RWPE2 (cell line): ENCODE results near the gene CFAP46.
A peak's percentile ranks its signal among the peaks of the same experiment; 100 is the strongest.

ENCODE experiments used
- ATAC-seq: fragments of 200-7000 bp; cut with Tn5 transposase; 3 replicates; pipeline ENCODE4 v1.9.1; 2021; ENCODE audit warnings: low read depth
- DNase-seq: peaks from one replicate; pipeline ENCODE4 v3.0.0-alpha.2; 2020; ENCODE audit warnings: low spot score
- H3K27ac ChIP-seq: fragments of 450-650 bp; 2 replicates; pipeline ENCODE4 v1.5.1; 2017; ENCODE audit warnings: mild to moderate bottlenecking; ENCODE audit not compliant: poor library complexity, severe bottlenecking
- H3K27me3 ChIP-seq: fragments of 250-450 bp; sonication (Bioruptor Pico); 2 replicates; pipeline ENCODE4 v1.5.1; 2021; ENCODE audit warnings: mild to moderate bottlenecking, moderate library complexity; ENCODE audit not compliant: insufficient read depth, poor library complexity, severe bottlenecking
- H3K36me3 ChIP-seq: fragments of 250-450 bp; sonication (Bioruptor Pico); 2 replicates; pipeline ENCODE4 v1.5.1; 2020; ENCODE audit warnings: low read depth, mild to moderate bottlenecking, moderate library complexity
- H3K4me1 ChIP-seq: fragments of 250-450 bp; sonication (Bioruptor Pico); 2 replicates; pipeline ENCODE4 v1.5.1; 2021; ENCODE audit warnings: mild to moderate bottlenecking, moderate library complexity; ENCODE audit not compliant: insufficient read depth, poor library complexity, severe bottlenecking
- H3K4me3 ChIP-seq: fragments of 250-450 bp; sonication (Bioruptor Pico); 2 replicates; pipeline ENCODE4 v1.5.1; 2021; ENCODE audit warnings: mild to moderate bottlenecking, moderate library complexity; ENCODE audit not compliant: severe bottlenecking
- H3K9me3 ChIP-seq: fragments of 250-450 bp; sonication (Bioruptor Pico); 2 replicates; pipeline ENCODE4 v1.5.1; 2021; ENCODE audit warnings: mild to moderate bottlenecking, moderate library complexity; ENCODE audit not compliant: severe bottlenecking
- TF ChIP-seq, protein P1 (sequence below): fragments of 450-650 bp; IDR thresholded peaks from one replicate; pipeline ENCODE4 v1.5.1; 2017; ENCODE audit warnings: mild to moderate bottlenecking, moderate library complexity; ENCODE audit not compliant: poor library complexity, severe bottlenecking

CFAP46 gene

DNA sequence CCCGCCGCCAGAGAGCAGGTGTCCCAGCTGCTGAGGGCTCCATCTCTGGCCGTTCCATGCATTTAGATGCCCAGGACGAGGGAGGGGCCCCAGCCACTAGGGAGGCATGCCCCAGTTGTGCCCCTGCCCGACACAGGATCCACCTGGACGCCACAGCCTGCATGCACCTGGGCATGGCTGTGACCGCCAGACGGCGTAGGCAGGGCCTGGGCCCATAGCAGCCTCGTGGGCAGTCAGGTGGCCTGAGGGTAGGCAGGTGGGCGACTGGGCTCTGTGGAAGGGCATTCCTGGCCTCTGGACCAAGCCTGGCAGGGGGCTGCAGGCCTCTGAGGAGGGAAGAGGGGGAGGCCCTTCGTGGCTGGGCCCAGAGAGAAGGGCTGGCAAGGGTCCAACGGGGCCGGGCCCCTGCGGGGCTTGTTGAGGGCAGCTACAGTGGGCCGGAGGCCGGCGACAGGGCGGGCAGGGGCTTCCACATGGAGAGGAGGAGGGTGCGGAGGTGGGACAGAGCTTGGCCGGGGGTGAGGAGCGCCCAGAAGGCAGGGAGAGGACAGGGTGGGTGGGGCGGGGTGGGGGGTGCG lies 80.4 kb downstream of the CFAP46 start:
- H3K27ac ChIP-seq: no peak overlapping the region
- H3K4me1 ChIP-seq: no peaks in the 10 kb centered on the region
- no peaks in the 10 kb centered on the region for H3K9me3 ChIP-seq
- DNase-seq (peak; percentile 50), ATAC-seq (no peak)
- H3K4me3 ChIP-seq: no peak overlapping the region
- no peaks in the 10 kb centered on the region for H3K36me3 ChIP-seq
- H3K27me3 ChIP-seq: peaks cover 5% of the 10 kb centered on the region
- TF ChIP-seq, protein P1, sequence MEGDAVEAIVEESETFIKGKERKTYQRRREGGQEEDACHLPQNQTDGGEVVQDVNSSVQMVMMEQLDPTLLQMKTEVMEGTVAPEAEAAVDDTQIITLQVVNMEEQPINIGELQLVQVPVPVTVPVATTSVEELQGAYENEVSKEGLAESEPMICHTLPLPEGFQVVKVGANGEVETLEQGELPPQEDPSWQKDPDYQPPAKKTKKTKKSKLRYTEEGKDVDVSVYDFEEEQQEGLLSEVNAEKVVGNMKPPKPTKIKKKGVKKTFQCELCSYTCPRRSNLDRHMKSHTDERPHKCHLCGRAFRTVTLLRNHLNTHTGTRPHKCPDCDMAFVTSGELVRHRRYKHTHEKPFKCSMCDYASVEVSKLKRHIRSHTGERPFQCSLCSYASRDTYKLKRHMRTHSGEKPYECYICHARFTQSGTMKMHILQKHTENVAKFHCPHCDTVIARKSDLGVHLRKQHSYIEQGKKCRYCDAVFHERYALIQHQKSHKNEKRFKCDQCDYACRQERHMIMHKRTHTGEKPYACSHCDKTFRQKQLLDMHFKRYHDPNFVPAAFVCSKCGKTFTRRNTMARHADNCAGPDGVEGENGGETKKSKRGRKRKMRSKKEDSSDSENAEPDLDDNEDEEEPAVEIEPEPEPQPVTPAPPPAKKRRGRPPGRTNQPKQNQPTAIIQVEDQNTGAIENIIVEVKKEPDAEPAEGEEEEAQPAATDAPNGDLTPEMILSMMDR: no peak

DNA sequence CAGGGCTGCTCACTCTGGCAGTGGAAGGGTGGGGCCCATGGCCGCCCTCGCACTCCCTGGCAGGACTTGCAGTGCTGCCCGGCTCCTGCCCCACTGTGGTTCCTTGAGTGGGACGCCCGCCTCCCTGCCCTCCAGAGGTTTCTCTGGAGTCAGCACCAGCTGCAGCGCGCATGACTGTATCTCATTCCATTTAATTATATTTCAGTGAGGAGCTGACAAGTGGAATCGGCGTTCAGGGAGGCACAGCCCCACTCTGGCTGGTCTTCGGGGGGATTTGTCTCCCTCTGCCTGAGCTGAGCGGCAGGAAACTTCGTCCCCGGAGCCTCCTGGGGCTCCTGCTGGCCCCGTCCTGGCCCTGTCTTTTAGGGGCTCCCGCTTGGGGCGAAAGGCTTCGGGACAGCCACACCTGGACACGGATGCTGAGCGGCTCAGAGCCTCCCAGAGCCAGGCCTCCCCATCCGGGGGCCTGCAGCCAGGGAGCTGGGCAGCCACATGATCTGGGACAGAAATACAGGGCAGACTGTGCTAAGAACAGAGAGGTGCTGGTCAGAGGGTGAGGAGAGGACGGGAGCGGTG lies 81.2 kb downstream of the CFAP46 start:
- Histone ChIP-seq H3K4me3 (no peak overlapping the region), H3K27me3 (peaks cover 5% of the 10 kb centered on the region), H3K4me1 (no peaks in the 10 kb centered on the region), H3K27ac (no peak overlapping the region), H3K9me3 (no peaks in the 10 kb centered on the region), H3K36me3 (no peaks in the 10 kb centered on the region)
- DNase-seq (peak; percentile 40), ATAC-seq (no peak)
- TF ChIP-seq, protein P1: no peak

DNA sequence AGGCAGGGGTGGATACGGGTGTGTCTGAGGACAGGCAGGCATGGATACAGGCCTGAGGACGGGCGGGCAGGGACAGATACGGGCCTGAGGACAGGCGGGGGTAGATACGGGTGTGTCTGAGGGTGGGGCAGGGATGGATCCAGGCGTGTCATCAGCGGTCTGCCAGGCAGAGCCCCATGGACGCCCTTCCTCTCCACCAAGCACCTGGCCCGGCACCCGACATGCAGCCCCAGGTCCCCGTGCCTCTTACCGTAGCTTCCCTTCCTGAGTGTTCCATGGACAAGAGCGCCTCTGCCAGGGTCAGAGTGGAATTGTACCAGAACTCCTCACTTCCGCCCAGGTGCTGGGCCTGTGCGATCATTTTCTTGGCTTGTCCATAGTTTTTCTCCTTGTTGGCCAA lies 81.8 kb downstream of the CFAP46 start:
- Histone ChIP-seq H3K9me3 (no peaks in the 10 kb centered on the region), H3K27me3 (peaks cover 5% of the 10 kb centered on the region), H3K4me3 (no peak overlapping the region), H3K4me1 (no peaks in the 10 kb centered on the region), H3K27ac (no peak overlapping the region), H3K36me3 (no peaks in the 10 kb centered on the region)
- ATAC-seq (no peak), DNase-seq (peak; percentile 45)
- TF ChIP-seq, protein P1: no peak

DNA sequence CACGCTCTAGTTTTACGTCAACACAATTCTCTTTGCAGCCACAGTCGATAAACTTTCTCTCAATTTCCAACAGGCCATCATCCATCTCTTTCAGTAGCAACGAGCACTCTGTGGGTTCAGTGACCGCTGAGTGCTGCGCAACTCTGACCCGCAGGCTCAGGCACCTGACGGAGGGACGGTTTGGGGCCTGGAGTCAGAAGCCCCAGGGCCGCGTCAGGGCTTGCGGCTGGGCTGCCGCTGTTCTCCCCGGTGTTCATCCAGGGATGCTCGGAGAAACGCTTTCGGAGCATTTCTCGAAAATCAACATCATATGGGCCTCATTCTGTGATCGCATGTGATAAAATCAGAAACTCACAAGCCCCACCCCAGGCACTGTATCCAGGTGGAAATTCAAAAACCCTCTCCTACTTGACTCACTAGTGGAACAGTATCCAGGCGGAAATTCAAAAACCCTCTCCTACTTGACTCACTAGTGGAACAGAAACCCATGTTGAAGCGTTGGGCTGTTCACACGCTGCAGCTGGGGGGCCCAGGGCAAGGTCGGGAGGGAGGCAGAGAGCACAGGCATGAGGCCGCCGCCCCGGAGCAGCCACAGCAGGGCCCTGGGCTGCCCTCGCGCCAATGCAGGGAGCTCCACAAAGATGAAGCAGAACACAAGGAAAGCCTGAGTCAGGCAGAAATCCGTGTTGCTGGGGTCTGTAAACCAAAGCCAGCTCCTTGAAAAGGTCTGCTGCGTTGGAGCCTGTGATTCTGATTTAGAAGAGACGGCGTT lies 83.1 kb downstream of the CFAP46 start:
- TF ChIP-seq, protein P1: no peak
- ATAC-seq (no peak), DNase-seq (peak; percentile 27)
- no peaks in the 10 kb centered on the region for H3K36me3 ChIP-seq
- peaks cover 5% of the 10 kb centered on the region for H3K27me3 ChIP-seq
- no peak overlapping the region for H3K27ac ChIP-seq
- H3K4me3 ChIP-seq: no peak overlapping the region
- H3K9me3 ChIP-seq: no peaks in the 10 kb centered on the region
- no peaks in the 10 kb centered on the region for H3K4me1 ChIP-seq
